Activated B cell treated with CpG ODN at 0.5 μM for 24 hours (primary cell): ENCODE measurements around the gene TRIM7. TPM values are rescaled to one million over a fixed set of nuclear protein-coding genes. Genes with fewer than 3 reads are reported as not detected.
A peak's percentile ranks its signal among the peaks of the same experiment; 100 is the strongest.
"Not testable (repeated sequence)": the region's sequence is repeated elsewhere in the genome, so short reads cannot be mapped to it uniquely, and the experiment has no call there.

Source experiments
- ATAC-seq: fragments of 200-7000 bp; cut with Tn5 transposase; one replicate; pipeline ENCODE4 v1.10.0; 2021; ENCODE audit warnings: low read depth, mild to moderate bottlenecking, moderate library complexity
- CTCF ChIA-PET: fragments of 350-600 bp; sonication (Branson Sonifier 250); formaldehyde crosslinking; loops from one replicate; lab custom pipeline; 2021; ENCODE audit warnings: antibody characterized with exemption; lab: Charles Lee
- POLR2A ChIA-PET: fragments of 350-600 bp; sonication (Branson Sonifier 250); formaldehyde crosslinking; loops from one replicate; lab custom pipeline; 2021; ENCODE audit warnings: antibody characterized with exemption; lab: Charles Lee
- DNase-seq: peaks from one replicate; pipeline ENCODE4 v3.0.0; 2022
- H3K27ac Mint-ChIP-seq: one replicate; pipeline ENCODE4 v1.8.0; 2020; ENCODE audit warnings: mixed read lengths
- H3K27me3 Mint-ChIP-seq: one replicate; pipeline ENCODE4 v1.8.0; 2021; ENCODE audit warnings: mixed read lengths
- H3K36me3 Mint-ChIP-seq: one replicate; pipeline ENCODE4 v1.8.0; 2021; ENCODE audit warnings: low read depth, mixed read lengths
- H3K4me1 Mint-ChIP-seq: one replicate; pipeline ENCODE4 v1.8.0; 2021; ENCODE audit warnings: mixed read lengths
- H3K4me3 Mint-ChIP-seq: one replicate; pipeline ENCODE4 v1.8.0; 2020; ENCODE audit warnings: mild to moderate bottlenecking, mixed read lengths
- H3K9me3 Mint-ChIP-seq: one replicate; pipeline ENCODE4 v1.8.0; 2020; ENCODE audit warnings: mixed read lengths
- intact Hi-C: fragments of 100-400 bp; cut with micrococcal nuclease; formaldehyde crosslinking; loops from one replicate; pipeline ENCODE4 v1.15.1; 2024
- total RNA-seq: library from RNA; stranded (reverse); gene quantifications from 2 replicates; pipeline ENCODE4 v1.2.3, GENCODE V29; 2022
- TF ChIP-seq, protein P1 (sequence below): fragments of 200-600 bp; IDR thresholded peaks from one replicate; pipeline ENCODE4 v1.8.0; 2022; ENCODE audit warnings: antibody characterized with exemption, mild to moderate bottlenecking

TRIM7 gene
- total RNA-seq, 1 donor from 2014 or later = 0.51 TPM

GRCh38 chr5:181170237-181170825 is 34.7 kb downstream of the TRIM7 start:
- Mint-ChIP-seq H3K9me3 (peaks cover 2% of the 10 kb centered on the region), H3K27me3 (peaks cover 32% of the 10 kb centered on the region), H3K4me3 (peak overlapping the region; percentile 59), H3K36me3 (no peaks in the 10 kb centered on the region), H3K4me1 (peaks cover 47% of the 10 kb centered on the region), H3K27ac (peak overlapping the region; percentile 50)
- POLR2A ChIA-PET = interaction anchor here (0.6 to 1.7 kb wide), 3 partner anchors 37 to 74 kb away, joined by 4 to 5 read pairs (median 4); partner anchors contain the start of gene RACK1
- CTCF ChIA-PET = interaction anchor here (0.8 kb wide), 1 partner anchor 52 kb away, joined by 3 read pairs; no protein-coding TSS in a partner anchor
- intact Hi-C loops = loop anchor here (5.0 kb wide), 1 partner anchor 73 kb away; no protein-coding TSS in a partner anchor
- TF ChIP-seq, protein P1, sequence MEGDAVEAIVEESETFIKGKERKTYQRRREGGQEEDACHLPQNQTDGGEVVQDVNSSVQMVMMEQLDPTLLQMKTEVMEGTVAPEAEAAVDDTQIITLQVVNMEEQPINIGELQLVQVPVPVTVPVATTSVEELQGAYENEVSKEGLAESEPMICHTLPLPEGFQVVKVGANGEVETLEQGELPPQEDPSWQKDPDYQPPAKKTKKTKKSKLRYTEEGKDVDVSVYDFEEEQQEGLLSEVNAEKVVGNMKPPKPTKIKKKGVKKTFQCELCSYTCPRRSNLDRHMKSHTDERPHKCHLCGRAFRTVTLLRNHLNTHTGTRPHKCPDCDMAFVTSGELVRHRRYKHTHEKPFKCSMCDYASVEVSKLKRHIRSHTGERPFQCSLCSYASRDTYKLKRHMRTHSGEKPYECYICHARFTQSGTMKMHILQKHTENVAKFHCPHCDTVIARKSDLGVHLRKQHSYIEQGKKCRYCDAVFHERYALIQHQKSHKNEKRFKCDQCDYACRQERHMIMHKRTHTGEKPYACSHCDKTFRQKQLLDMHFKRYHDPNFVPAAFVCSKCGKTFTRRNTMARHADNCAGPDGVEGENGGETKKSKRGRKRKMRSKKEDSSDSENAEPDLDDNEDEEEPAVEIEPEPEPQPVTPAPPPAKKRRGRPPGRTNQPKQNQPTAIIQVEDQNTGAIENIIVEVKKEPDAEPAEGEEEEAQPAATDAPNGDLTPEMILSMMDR = no peak
- ATAC-seq (no peak), DNase-seq (no peak)

GRCh38 chr5:181169459-181170236 is 35.3 kb downstream of the TRIM7 start:
- Mint-ChIP-seq H3K27ac (peak overlapping the region; percentile 63), H3K4me1 (peaks cover 47% of the 10 kb centered on the region), H3K27me3 (peaks cover 32% of the 10 kb centered on the region), H3K4me3 (peak overlapping the region; percentile 59)
- not testable (repeated sequence) for H3K9me3 Mint-ChIP-seq, H3K36me3 Mint-ChIP-seq
- intact Hi-C loops = loop anchor here (5.0 kb wide), 1 partner anchor 72 kb away; no protein-coding TSS in a partner anchor
- POLR2A ChIA-PET = interaction anchor here (1.7 kb wide), 1 partner anchor 38 kb away, joined by 5 read pairs; no protein-coding TSS in a partner anchor
- CTCF ChIA-PET = interaction anchor here (1.2 kb wide), 1 partner anchor 10 kb away, joined by 3 read pairs; no protein-coding TSS in a partner anchor
- ATAC-seq (peak; percentile 43), DNase-seq (peak; percentile 60)

DNA sequence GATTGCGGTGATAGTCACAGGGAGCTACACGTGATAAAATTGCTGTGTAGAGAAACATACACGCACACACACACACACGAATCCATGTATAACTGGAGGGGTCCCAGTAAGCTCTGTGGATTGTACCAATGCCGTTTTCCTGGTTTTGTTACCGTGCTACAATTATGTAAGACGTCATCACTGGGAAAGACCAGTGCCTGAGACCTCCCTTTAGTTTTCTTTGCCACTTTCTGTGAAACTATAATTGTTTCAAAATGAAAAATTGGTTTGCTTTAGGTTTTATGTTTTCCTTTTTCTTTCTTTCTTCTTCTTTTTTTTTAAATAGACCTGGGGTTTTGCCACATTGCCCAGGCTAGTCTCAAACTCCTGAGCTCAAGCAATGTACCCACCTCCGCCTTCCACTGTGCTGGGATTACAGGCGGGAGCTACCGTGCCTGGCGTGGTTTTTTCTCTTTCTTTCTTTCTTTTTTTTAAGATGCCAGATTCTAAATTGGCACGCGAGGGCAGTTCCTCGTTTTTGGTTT is 36.3 kb downstream of the TRIM7 start:
- intact Hi-C loops = no loop called here
- Mint-ChIP-seq H3K36me3 (no peaks in the 10 kb centered on the region), H3K27ac (peak overlapping the region; percentile 57), H3K27me3 (peaks cover 34% of the 10 kb centered on the region), H3K4me1 (peaks cover 49% of the 10 kb centered on the region), H3K4me3 (no peak overlapping the region), H3K9me3 (peaks cover 4% of the 10 kb centered on the region)
- ChIA-PET CTCF (interaction anchor here (0.9 to 1.2 kb wide), 2 partner anchors 9 to 17 kb away, joined by 3 to 5 read pairs; no protein-coding TSS in a partner anchor), POLR2A (no interaction called here)
- ATAC-seq (no peak), DNase-seq (no peak)
- TF ChIP-seq, protein P1 = no peak

DNA sequence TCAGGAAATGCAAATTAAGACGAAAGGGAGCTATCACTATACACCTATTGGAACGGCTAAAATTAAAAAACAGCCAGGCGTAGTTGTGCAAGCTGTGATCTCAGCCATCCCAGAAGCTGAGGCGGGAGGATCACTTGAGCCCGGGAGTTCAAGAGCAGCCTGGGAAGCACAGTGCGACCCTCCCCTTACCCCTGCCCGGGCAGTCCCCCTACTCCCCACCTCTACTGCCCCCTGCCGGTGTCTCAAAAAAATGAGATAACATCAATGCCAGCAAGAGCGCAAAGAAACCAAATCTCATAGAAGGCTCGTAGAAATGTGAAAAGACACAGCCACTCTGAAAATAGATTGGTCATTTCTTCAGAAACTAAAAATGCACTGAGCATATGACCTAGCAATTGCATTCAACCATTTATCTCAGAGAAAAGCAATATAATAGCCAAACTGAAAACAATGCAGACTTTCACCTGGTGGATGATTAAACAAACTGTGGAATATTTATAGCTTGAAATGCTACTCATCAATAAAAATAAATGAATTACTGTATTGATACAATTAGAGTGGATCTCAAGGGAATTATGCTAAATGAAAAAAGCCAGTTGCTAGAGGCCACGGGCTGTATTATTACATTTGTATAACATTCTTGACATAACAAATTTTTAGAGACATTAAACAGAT is 37.0 kb downstream of the TRIM7 start:
- CTCF ChIA-PET = interaction anchor here (0.9 to 1.2 kb wide), 2 partner anchors 8 to 17 kb away, joined by 3 to 5 read pairs; no protein-coding TSS in a partner anchor
- no peak overlapping the region for H3K27ac Mint-ChIP-seq

More for the DNA sequence above, 37.0 kb downstream of the TRIM7 start:
- peaks cover 48% of the 10 kb centered on the region for H3K4me1 Mint-ChIP-seq
- H3K9me3 Mint-ChIP-seq = peaks cover 6% of the 10 kb centered on the region
- no peak for ATAC-seq
- H3K36me3 Mint-ChIP-seq = no peaks in the 10 kb centered on the region
- TF ChIP-seq, protein P1 = no peak
- no peak for DNase-seq
- peaks cover 34% of the 10 kb centered on the region for H3K27me3 Mint-ChIP-seq
- intact Hi-C loops = loop anchor here (2.0 kb wide), 1 partner anchor 55 kb away; the partner anchor contains the start of gene TRIM41
- POLR2A ChIA-PET = no interaction called here
- no peak overlapping the region for H3K4me3 Mint-ChIP-seq
